ENCODE measurements around the gene MAGI1. TPM values are rescaled to one million over a fixed set of nuclear protein-coding genes. Genes with fewer than 3 reads are reported as not detected.

MAGI1 gene
- total RNA-seq, 2 donors from 2014 or later: 37.5 to 51.6 TPM

DNA sequence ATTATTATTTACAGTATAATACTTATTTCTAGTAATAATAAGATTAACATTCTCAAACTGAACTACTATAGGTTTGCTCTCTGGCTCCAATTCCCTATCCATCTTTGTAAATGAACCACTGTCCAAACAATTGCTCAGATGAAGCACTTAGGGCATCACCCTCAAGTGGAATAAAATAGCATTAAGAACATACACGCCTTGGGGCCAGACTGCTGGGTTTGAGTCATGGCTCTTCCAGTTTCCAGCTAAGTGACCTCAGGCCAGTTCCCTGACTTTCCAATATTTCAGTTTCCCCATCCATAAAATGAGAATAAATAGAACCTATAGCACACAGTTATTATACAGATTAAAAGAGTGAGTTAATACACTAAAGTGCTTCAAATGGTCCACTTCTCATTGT is 507.2 kb downstream of the MAGI1 start:
- DNase-seq (ENCODE audit: low spot score): no peak
- no peaks in the 10 kb centered on the region for H3K27me3 ChIP-seq (replicated peaks; ENCODE audit: insufficient read depth)
- H3K9me3 ChIP-seq: no peaks in the 10 kb centered on the region
- H3K36me3 ChIP-seq: no peaks in the 10 kb centered on the region
- intact Hi-C loops (cut with DNase I): no loop called here
- WGBS: 78% methylated on average over 1 of the region's 1 CpG
- H3K27ac ChIP-seq: no peak overlapping the region
- H3K4me1 ChIP-seq (replicated peaks): no peaks in the 10 kb centered on the region
- TF ChIP-seq, protein P1, sequence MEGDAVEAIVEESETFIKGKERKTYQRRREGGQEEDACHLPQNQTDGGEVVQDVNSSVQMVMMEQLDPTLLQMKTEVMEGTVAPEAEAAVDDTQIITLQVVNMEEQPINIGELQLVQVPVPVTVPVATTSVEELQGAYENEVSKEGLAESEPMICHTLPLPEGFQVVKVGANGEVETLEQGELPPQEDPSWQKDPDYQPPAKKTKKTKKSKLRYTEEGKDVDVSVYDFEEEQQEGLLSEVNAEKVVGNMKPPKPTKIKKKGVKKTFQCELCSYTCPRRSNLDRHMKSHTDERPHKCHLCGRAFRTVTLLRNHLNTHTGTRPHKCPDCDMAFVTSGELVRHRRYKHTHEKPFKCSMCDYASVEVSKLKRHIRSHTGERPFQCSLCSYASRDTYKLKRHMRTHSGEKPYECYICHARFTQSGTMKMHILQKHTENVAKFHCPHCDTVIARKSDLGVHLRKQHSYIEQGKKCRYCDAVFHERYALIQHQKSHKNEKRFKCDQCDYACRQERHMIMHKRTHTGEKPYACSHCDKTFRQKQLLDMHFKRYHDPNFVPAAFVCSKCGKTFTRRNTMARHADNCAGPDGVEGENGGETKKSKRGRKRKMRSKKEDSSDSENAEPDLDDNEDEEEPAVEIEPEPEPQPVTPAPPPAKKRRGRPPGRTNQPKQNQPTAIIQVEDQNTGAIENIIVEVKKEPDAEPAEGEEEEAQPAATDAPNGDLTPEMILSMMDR (IDR thresholded peaks at IDR 0.05): no peak
- no peak for TF ChIP-seq POLR2A (IDR thresholded peaks at IDR 0.05)
- no peak for TF ChIP-seq POLR2AphosphoS5 (IDR thresholded peaks at IDR 0.05)
- H3K4me3 ChIP-seq: no peak overlapping the region

DNA sequence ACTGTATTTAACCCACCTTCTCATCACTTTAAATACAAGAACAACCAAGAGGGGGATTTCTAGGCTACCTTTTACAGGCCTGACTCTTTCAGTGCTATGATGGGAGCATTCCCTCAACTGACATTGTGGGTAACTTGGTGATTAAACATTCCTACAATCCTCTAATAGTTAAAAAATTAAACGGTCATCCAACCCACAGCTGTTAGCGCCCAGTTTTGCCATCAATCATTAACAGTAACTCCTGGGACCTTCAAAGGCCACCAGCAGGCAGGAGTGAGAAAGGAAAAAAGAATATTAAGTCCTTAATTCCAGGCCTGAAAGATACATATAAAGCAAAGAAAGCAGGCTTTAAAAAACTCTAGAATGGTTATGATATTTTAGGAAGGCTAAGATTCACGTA is 512.1 kb downstream of the MAGI1 start:
- intact Hi-C loops (cut with DNase I): no loop called here
- Histone ChIP-seq H3K36me3 (no peaks in the 10 kb centered on the region), H3K4me1 (replicated peaks) (no peaks in the 10 kb centered on the region), H3K27ac (no peak overlapping the region), H3K4me3 (no peak overlapping the region), H3K9me3 (no peaks in the 10 kb centered on the region), H3K27me3 (replicated peaks; ENCODE audit: insufficient read depth) (no peaks in the 10 kb centered on the region)
- TF ChIP-seq, protein P1 (IDR thresholded peaks at IDR 0.05): no peak
- TF ChIP-seq POLR2AphosphoS5 (IDR thresholded peaks at IDR 0.05) (no peak), POLR2A (IDR thresholded peaks at IDR 0.05) (no peak)
- DNase-seq (ENCODE audit: low spot score): no peak
- WGBS: 88% methylated on average over 3 of the region's 3 CpGs

DNA sequence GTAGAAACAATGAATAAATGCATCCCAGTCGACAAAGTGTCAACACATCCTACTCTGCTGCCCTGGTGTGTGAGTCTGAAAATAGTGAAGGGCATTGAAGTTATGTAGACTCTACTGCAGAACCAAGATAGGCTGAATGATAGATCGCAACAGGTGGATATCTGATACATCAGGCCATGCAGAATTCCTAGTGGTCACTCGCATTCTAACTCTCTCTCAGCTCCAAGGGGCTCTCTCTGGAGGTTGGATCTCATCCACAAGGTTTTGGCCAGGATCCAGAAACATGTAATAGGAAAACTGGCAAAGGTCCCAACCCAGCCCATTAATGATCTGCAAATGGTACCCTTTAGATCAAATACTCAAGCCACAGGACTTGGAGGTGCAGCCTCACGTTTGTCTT is 514.1 kb downstream of the MAGI1 start:
- intact Hi-C loops (cut with DNase I): no loop called here
- Histone ChIP-seq H3K9me3 (no peaks in the 10 kb centered on the region), H3K4me3 (no peak overlapping the region), H3K4me1 (replicated peaks) (no peaks in the 10 kb centered on the region), H3K27ac (no peak overlapping the region), H3K27me3 (replicated peaks; ENCODE audit: insufficient read depth) (no peaks in the 10 kb centered on the region), H3K36me3 (no peaks in the 10 kb centered on the region)
- no peak for TF ChIP-seq POLR2AphosphoS5 (IDR thresholded peaks at IDR 0.05)
- TF ChIP-seq POLR2A (IDR thresholded peaks at IDR 0.05): no peak
- TF ChIP-seq, protein P1 (IDR thresholded peaks at IDR 0.05): no peak
- WGBS: 88% methylated on average over 4 of the region's 4 CpGs
- no peak for DNase-seq (ENCODE audit: low spot score)

GRCh38 chr3:65523878-65524277 is 514.8 kb downstream of the MAGI1 start:
- 86% methylated on average over 4 of the region's 4 CpGs for WGBS
- no peak overlapping the region for H3K27ac ChIP-seq
- TF ChIP-seq, protein P1 (IDR thresholded peaks at IDR 0.05): no peak
- TF ChIP-seq POLR2AphosphoS5 (IDR thresholded peaks at IDR 0.05) (no peak), POLR2A (IDR thresholded peaks at IDR 0.05) (no peak)

GRCh38 chr3:65521032-65521431 is 517.7 kb downstream of the MAGI1 start:
- TF ChIP-seq, protein P1 (IDR thresholded peaks at IDR 0.05): no peak
- no peak for TF ChIP-seq POLR2A (IDR thresholded peaks at IDR 0.05)
- TF ChIP-seq POLR2AphosphoS5 (IDR thresholded peaks at IDR 0.05): no peak
- Histone ChIP-seq H3K27me3 (replicated peaks; ENCODE audit: insufficient read depth) (no peaks in the 10 kb centered on the region), H3K4me1 (replicated peaks) (no peaks in the 10 kb centered on the region), H3K27ac (no peak overlapping the region), H3K4me3 (no peak overlapping the region), H3K36me3 (no peaks in the 10 kb centered on the region), H3K9me3 (no peaks in the 10 kb centered on the region)
- DNase-seq (ENCODE audit: low spot score): no peak
- intact Hi-C loops (cut with DNase I): no loop called here
- 39% methylated on average over 2 of the region's 2 CpGs for WGBS

More at GRCh38 chr3:65523878-65524277, 514.8 kb downstream of the MAGI1 start:
- Histone ChIP-seq H3K27me3 (replicated peaks; ENCODE audit: insufficient read depth) (no peaks in the 10 kb centered on the region), H3K4me1 (replicated peaks) (no peaks in the 10 kb centered on the region), H3K36me3 (no peaks in the 10 kb centered on the region), H3K9me3 (no peaks in the 10 kb centered on the region), H3K4me3 (no peak overlapping the region)
- DNase-seq (ENCODE audit: low spot score): no peak
- intact Hi-C loops (cut with DNase I): no loop called here

Data from prostate gland (tissue), 2 donors.